ENCODE data around the gene DNAH6. TPM values are rescaled to one million over a fixed set of nuclear protein-coding genes. Genes with fewer than 3 reads are reported as not detected.

The DNAH6 gene
- total and polyA plus RNA-seq, 8 donors = 1.3 to 6.2 (median 3.6) TPM

DNA sequence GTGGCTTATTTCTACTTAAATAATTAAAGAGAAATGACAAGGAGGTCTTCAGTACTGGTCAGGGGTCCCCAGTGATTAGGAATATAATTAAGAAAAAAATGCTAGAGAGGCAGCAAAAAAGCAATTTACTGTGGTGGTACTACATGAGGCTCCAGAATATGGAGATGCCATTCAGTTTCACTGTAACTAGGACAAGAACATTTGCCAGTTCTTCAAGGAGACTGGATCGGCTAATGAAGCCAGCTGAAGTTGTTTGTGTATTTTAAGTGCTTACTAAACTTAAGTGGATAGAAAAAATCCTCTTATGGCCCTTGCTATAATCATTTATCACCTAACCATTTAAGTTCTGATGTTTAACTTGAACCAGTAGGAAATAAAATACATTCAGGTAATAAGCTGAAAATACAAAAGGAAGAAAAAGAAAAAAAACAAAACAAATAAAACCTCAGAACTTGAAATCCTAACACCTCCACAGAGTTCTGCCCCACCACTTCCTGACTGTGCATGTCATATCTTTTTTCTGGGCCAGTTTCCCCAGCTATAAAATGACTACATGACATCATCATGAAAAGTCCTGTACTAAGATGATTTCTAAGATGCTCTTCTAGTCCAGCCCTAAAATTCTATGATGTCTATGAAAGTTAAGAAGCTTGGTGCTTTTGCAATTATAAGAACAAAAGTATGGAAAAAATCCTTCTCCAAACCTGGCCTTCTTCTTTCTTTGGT lies 266.6 kb downstream of the DNAH6 start:
- ATAC-seq = peak; percentile 78

DNA sequence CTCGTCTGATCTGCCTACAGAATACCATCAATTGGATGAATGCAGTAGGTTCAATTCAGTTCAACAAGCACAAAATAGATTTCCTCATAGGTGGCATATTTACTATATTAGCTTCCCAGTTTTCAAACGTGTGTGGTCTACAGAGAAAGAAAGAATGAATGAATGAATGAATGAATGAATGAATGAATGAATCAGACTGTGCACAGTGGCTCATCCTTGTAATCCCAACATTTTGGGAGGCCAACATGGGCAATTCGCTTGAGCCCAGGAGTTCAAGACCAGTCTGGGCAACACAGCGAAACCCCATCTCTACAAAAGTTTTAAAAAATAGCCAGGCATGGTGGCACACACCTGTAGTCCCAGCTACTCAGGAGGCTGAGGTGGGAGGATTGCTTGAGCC lies 269.7 kb downstream of the DNAH6 start:
- Histone ChIP-seq H3K27ac (no peak overlapping the region), H3K4me1 (peaks cover 0 to 4% of the 10 kb centered on the region in 2 donors), H3K4me3 (no peak overlapping the region), H3K9me3 (no peaks in the 10 kb centered on the region), H3K36me3 (no peaks in the 10 kb centered on the region), H3K27me3 (no peaks in the 10 kb centered on the region)
- intact Hi-C loops (cut with DNase I) = no loop called here
- DNase-seq = no peak
- TF ChIP-seq, protein P1, sequence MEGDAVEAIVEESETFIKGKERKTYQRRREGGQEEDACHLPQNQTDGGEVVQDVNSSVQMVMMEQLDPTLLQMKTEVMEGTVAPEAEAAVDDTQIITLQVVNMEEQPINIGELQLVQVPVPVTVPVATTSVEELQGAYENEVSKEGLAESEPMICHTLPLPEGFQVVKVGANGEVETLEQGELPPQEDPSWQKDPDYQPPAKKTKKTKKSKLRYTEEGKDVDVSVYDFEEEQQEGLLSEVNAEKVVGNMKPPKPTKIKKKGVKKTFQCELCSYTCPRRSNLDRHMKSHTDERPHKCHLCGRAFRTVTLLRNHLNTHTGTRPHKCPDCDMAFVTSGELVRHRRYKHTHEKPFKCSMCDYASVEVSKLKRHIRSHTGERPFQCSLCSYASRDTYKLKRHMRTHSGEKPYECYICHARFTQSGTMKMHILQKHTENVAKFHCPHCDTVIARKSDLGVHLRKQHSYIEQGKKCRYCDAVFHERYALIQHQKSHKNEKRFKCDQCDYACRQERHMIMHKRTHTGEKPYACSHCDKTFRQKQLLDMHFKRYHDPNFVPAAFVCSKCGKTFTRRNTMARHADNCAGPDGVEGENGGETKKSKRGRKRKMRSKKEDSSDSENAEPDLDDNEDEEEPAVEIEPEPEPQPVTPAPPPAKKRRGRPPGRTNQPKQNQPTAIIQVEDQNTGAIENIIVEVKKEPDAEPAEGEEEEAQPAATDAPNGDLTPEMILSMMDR (IDR thresholded peaks at IDR 0.05) = no peak
- no peak for ATAC-seq

More for the DNA sequence above, 266.6 kb downstream of the DNAH6 start:
- intact Hi-C loops (cut with DNase I) = no loop called here
- no peak for DNase-seq
- H3K36me3 ChIP-seq = no peaks in the 10 kb centered on the region
- no peaks in the 10 kb centered on the region for H3K27me3 ChIP-seq
- peak overlapping the region; percentile 0 to 9 for H3K27ac ChIP-seq
- TF ChIP-seq, protein P1 (IDR thresholded peaks at IDR 0.05) = no peak
- no peaks in the 10 kb centered on the region for H3K9me3 ChIP-seq
- no peak overlapping the region for H3K4me3 ChIP-seq
- peaks cover 0 to 4% of the 10 kb centered on the region in 2 donors for H3K4me1 ChIP-seq

DNA sequence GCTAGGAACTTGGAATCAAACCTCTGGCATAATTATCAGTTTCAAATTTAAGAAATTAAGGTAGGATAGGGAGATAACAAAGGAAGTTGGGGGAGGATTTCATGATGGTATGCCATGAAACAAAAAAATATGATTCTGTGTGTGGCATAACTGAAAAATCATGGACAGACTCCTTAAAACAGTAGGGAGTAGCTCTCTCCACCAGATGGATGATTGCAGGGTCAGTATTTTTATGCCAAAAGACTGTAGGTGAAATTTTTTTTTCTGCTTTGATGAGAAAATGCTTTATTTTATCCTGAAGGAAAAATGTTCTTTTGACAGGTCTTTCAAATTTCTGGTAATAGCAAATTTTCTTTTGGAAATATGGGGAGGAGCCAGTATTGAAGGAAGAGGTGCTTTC lies 270.3 kb downstream of the DNAH6 start:
- H3K36me3 ChIP-seq = no peaks in the 10 kb centered on the region
- intact Hi-C loops (cut with DNase I) = no loop called here
- H3K9me3 ChIP-seq = no peaks in the 10 kb centered on the region
- TF ChIP-seq, protein P1 (IDR thresholded peaks at IDR 0.05) = no peak
- no peak overlapping the region for H3K4me3 ChIP-seq
- H3K27me3 ChIP-seq = no peaks in the 10 kb centered on the region
- H3K27ac ChIP-seq = no peak overlapping the region
- ATAC-seq (no peak), DNase-seq (no peak)
- H3K4me1 ChIP-seq = peaks cover 0 to 4% of the 10 kb centered on the region in 2 donors

DNA sequence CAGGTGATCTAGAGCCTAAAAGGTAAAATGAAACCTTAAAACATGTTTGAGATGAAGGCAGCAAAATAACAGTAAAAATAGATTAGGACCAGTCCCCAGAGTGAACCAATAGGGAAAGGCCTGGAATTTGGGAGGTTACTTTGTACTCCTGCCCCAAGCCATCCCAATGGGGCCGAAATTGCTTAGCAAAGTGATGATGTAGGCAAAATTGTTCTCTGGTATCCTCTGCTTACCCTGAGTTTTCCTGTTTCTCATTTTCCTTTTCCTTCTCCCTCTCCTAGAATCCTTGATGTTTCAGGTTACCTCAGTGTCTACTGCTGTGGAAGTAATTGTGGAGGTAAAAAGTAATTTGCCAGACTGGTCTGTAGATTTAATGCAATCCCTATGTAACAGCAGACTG lies 271.7 kb downstream of the DNAH6 start:
- Histone ChIP-seq H3K27ac (no peak overlapping the region), H3K36me3 (no peaks in the 10 kb centered on the region), H3K9me3 (no peaks in the 10 kb centered on the region), H3K4me3 (no peak overlapping the region), H3K4me1 (no peaks in the 10 kb centered on the region), H3K27me3 (no peaks in the 10 kb centered on the region)
- intact Hi-C loops (cut with DNase I) = no loop called here
- no peak for ATAC-seq
- no peak for DNase-seq
- TF ChIP-seq, protein P1 (IDR thresholded peaks at IDR 0.05) = no peak

DNA sequence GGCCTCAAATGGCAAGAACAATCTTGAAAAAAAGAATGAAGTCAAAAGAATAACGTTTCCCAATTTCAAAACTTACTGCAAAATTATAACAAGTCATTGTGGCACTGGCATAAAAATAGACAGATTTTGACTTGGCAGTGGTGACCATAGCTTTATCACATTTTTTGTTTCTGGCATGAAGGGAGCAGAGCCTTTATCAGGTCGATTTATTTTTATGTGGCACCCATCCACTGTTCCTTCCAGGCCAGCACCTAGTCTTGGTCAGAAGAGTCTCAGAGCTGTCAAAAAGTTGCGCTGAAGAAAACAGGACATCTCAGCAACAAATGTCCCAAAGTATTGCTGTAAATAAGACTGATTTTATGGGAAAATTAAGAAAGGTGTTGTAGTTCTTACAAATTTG lies 272.2 kb downstream of the DNAH6 start:
- H3K4me1 ChIP-seq = no peaks in the 10 kb centered on the region
- no peaks in the 10 kb centered on the region for H3K27me3 ChIP-seq
- TF ChIP-seq, protein P1 (IDR thresholded peaks at IDR 0.05) = no peak
- H3K4me3 ChIP-seq = no peak overlapping the region
- H3K9me3 ChIP-seq = no peaks in the 10 kb centered on the region
- no peak for ATAC-seq
- no peaks in the 10 kb centered on the region for H3K36me3 ChIP-seq
- DNase-seq = no peak
- intact Hi-C loops (cut with DNase I) = no loop called here
- H3K27ac ChIP-seq = no peak overlapping the region

All from left lung (tissue), 10 donors.